Chondrocyte (in vitro differentiated cells): Measurements from ENCODE around the gene SNAP29. TPM values are rescaled to one million over a fixed set of nuclear protein-coding genes. Genes with fewer than 3 reads are reported as not detected.

Source experiments
- DNase-seq: peaks from one replicate; pipeline ENCODE4 v3.0.0; 2021; ENCODE audit warnings: mixed read lengths, low spot score
- H3K27ac Mint-ChIP-seq: one replicate; pipeline ENCODE4 v1.8.0; 2021; ENCODE audit warnings: mild to moderate bottlenecking, moderate library complexity, mixed read lengths; ENCODE audit not compliant: unreplicated experiment
- H3K27me3 Mint-ChIP-seq: 2 replicates; pipeline ENCODE4 v1.8.0; 2021; ENCODE audit warnings: low read depth, mixed read lengths
- H3K36me3 Mint-ChIP-seq: 2 replicates; pipeline ENCODE4 v1.8.0; 2021; ENCODE audit warnings: low read depth, mixed read lengths
- H3K4me1 Mint-ChIP-seq: 2 replicates; pipeline ENCODE4 v1.8.0; 2021; ENCODE audit warnings: low read depth, mild to moderate bottlenecking, mixed read lengths
- H3K4me3 Mint-ChIP-seq: one replicate; pipeline ENCODE4 v1.8.0; 2021; ENCODE audit warnings: mild to moderate bottlenecking, moderate library complexity, mixed read lengths; ENCODE audit not compliant: unreplicated experiment
- H3K9me3 Mint-ChIP-seq: 2 replicates; pipeline ENCODE4 v1.8.0; 2021; ENCODE audit warnings: low read depth, mixed read lengths
- total RNA-seq: library from RNA; stranded (reverse); gene quantifications from 3 replicates; pipeline ENCODE4 v1.2.1, GENCODE V29; 2021
- TF ChIP-seq, protein P1 (sequence below): fragments of 200-600 bp; sonication (generic); IDR thresholded peaks from 2 replicates; pipeline ENCODE4 v1.5.0; 2021; ENCODE audit warnings: antibody characterized with exemption, mild to moderate bottlenecking, moderate library complexity

SNAP29 gene
- total RNA-seq, 1 donor from 2014 or later = 26.3 TPM

GRCh38 chr22:20877715-20878114 is 18.9 kb downstream of the SNAP29 start:
- H3K27ac Mint-ChIP-seq = no peak overlapping the region
- no peaks in the 10 kb centered on the region for H3K9me3 Mint-ChIP-seq
- H3K27me3 Mint-ChIP-seq = no peaks in the 10 kb centered on the region
- DNase-seq = no peak
- peaks cover 7% of the 10 kb centered on the region for H3K36me3 Mint-ChIP-seq
- no peaks in the 10 kb centered on the region for H3K4me1 Mint-ChIP-seq
- TF ChIP-seq, protein P1, sequence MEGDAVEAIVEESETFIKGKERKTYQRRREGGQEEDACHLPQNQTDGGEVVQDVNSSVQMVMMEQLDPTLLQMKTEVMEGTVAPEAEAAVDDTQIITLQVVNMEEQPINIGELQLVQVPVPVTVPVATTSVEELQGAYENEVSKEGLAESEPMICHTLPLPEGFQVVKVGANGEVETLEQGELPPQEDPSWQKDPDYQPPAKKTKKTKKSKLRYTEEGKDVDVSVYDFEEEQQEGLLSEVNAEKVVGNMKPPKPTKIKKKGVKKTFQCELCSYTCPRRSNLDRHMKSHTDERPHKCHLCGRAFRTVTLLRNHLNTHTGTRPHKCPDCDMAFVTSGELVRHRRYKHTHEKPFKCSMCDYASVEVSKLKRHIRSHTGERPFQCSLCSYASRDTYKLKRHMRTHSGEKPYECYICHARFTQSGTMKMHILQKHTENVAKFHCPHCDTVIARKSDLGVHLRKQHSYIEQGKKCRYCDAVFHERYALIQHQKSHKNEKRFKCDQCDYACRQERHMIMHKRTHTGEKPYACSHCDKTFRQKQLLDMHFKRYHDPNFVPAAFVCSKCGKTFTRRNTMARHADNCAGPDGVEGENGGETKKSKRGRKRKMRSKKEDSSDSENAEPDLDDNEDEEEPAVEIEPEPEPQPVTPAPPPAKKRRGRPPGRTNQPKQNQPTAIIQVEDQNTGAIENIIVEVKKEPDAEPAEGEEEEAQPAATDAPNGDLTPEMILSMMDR = no peak
- H3K4me3 Mint-ChIP-seq = no peak overlapping the region

DNA sequence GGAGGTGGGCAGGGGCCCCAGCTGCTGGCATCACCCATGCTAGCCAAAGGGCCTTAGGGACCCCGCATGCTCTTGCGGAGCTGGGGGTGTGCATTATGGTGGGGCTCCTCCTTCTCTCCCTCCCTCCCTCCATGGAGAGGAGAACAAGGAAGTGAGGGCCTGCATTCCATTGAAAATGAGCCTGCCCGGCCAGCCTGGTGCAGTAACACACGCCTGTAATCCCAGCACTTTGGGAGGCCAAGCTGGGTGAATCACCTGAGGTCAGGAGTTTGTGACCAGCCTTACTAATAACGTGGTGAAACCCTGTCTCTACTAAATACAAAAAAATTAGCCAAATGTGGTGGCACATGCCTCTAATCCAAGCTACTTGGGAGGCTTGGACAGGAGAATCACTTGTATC is 22.4 kb downstream of the SNAP29 start:
- DNase-seq = no peak
- no peak overlapping the region for H3K4me3 Mint-ChIP-seq
- TF ChIP-seq, protein P1 = no peak
- H3K4me1 Mint-ChIP-seq = peaks cover 4% of the 10 kb centered on the region
- no peaks in the 10 kb centered on the region for H3K27me3 Mint-ChIP-seq
- H3K36me3 Mint-ChIP-seq = peaks cover 12% of the 10 kb centered on the region
- no peaks in the 10 kb centered on the region for H3K9me3 Mint-ChIP-seq
- H3K27ac Mint-ChIP-seq = no peak overlapping the region

GRCh38 chr22:20881869-20882815 is 23.3 kb downstream of the SNAP29 start:
- H3K36me3 Mint-ChIP-seq = peaks cover 13% of the 10 kb centered on the region
- no peak for DNase-seq

DNA sequence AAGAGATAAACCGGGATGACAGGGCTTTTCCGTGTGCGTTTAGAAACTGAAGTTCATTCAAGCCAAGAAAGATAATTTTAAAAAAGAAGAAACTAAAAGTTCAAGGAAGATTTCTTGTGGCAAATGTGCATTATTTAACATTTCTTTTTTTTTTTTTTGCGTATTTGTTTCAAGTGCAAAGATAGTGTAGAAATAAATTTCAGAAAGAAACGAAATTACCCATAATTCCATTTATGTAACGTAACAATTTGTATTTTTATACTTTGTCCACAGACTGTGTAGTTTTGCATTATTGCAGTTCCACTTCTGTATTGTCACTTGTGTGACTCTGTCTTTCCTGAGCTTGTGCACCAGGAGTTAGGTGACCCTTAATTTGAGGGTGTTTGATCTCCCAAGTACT is 24.0 kb downstream of the SNAP29 start:
- TF ChIP-seq, protein P1 = no peak
- no peaks in the 10 kb centered on the region for H3K27me3 Mint-ChIP-seq
- DNase-seq = no peak
- peaks cover 18% of the 10 kb centered on the region for H3K36me3 Mint-ChIP-seq
- H3K4me1 Mint-ChIP-seq = peaks cover 4% of the 10 kb centered on the region
- H3K27ac Mint-ChIP-seq = no peak overlapping the region
- H3K9me3 Mint-ChIP-seq = no peaks in the 10 kb centered on the region
- no peak overlapping the region for H3K4me3 Mint-ChIP-seq

More at GRCh38 chr22:20881869-20882815, 23.3 kb downstream of the SNAP29 start:
- Mint-ChIP-seq H3K27me3 (no peaks in the 10 kb centered on the region), H3K27ac (no peak overlapping the region), H3K4me3 (no peak overlapping the region), H3K4me1 (peaks cover 4% of the 10 kb centered on the region), H3K9me3 (no peaks in the 10 kb centered on the region)
- TF ChIP-seq, protein P1 = no peak

GRCh38 chr22:20884454-20884853 is 25.6 kb downstream of the SNAP29 start:
- TF ChIP-seq, protein P1 = no peak
- no peak overlapping the region for H3K27ac Mint-ChIP-seq
- H3K36me3 Mint-ChIP-seq = peaks cover 26% of the 10 kb centered on the region
- H3K9me3 Mint-ChIP-seq = no peaks in the 10 kb centered on the region
- DNase-seq = no peak
- no peaks in the 10 kb centered on the region for H3K27me3 Mint-ChIP-seq
- peaks cover 4% of the 10 kb centered on the region for H3K4me1 Mint-ChIP-seq
- H3K4me3 Mint-ChIP-seq = no peak overlapping the region
